ENCODE results near the gene MPHOSPH10. TPM values are rescaled to one million over a fixed set of nuclear protein-coding genes. Genes with fewer than 3 reads are reported as not detected.

The MPHOSPH10 gene
- total and polyA plus RNA-seq, 10 of the 15 experiments (the other 5 are each of a cell fraction or from before 2014, with no cell fraction given): 23.8 to 56.8 (median 41.3) TPM

DNA sequence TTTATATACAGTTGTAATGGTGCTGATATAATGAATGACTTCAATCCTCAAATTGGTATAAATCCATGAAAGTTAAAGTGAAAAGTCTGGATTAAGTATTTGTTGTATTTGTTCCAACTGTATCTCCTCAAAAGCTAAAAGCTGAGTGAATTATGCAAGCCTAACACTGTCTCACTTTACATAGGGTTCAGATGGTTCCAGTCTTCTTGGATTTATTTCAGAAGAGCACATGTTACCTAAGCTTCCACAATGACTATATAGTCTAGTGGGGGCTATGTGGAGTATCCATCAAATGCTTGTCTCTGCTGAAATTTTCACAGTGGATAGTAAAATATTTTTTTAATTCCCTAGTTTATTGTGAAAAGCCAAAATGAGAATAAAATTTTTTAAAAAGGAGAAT lies 13.4 kb upstream of the MPHOSPH10 start (continued):
- TF ChIP-seq, protein P1, sequence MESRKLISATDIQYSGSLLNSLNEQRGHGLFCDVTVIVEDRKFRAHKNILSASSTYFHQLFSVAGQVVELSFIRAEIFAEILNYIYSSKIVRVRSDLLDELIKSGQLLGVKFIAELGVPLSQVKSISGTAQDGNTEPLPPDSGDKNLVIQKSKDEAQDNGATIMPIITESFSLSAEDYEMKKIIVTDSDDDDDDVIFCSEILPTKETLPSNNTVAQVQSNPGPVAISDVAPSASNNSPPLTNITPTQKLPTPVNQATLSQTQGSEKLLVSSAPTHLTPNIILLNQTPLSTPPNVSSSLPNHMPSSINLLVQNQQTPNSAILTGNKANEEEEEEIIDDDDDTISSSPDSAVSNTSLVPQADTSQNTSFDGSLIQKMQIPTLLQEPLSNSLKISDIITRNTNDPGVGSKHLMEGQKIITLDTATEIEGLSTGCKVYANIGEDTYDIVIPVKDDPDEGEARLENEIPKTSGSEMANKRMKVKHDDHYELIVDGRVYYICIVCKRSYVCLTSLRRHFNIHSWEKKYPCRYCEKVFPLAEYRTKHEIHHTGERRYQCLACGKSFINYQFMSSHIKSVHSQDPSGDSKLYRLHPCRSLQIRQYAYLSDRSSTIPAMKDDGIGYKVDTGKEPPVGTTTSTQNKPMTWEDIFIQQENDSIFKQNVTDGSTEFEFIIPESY (IDR thresholded peaks at IDR 0.05): no peak
- TF ChIP-seq EED (IDR thresholded peaks at IDR 0.05; ENCODE audit: low read depth) (no peak), HDAC6 (IDR thresholded peaks at IDR 0.05; ENCODE audit: unreplicated experiment) (no peak)
- TF ChIP-seq, protein P2, sequence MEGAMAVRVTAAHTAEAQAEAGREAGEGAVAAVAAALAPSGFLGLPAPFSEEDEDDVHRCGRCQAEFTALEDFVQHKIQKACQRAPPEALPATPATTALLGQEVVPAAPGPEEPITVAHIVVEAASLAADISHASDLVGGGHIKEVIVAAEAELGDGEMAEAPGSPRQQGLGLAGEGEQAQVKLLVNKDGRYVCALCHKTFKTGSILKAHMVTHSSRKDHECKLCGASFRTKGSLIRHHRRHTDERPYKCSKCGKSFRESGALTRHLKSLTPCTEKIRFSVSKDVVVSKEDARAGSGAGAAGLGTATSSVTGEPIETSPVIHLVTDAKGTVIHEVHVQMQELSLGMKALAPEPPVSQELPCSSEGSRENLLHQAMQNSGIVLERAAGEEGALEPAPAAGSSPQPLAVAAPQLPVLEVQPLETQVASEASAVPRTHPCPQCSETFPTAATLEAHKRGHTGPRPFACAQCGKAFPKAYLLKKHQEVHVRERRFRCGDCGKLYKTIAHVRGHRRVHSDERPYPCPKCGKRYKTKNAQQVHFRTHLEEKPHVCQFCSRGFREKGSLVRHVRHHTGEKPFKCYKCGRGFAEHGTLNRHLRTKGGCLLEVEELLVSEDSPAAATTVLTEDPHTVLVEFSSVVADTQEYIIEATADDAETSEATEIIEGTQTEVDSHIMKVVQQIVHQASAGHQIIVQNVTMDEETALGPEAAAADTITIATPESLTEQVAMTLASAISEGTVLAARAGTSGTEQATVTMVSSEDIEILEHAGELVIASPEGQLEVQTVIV (IDR thresholded peaks at IDR 0.05; ENCODE audit: borderline replicate concordance, partially characterized antibody): no peak

DNA sequence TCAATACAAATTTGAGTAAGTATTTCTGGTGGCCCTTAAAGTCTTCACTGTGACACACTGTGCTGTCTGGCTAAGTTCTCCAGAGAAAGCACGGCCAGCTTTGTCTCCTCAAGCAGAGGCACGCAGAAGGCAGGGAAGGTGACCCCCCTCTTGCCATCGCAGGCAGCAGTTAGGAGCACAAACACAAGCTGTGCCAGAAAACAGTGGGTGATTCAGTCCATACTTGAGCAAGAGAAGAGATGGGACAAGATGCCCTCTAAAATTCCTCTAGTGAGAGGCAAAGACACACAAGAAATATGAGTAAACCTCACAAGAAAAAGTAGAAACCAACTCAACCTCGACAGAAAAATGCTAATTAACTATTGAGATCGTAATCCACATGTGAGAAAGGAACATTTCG lies 10.2 kb upstream of the MPHOSPH10 start:
- SMC1A ChIA-PET (ENCODE audit: uncharacterized antibody, unreplicated experiment): interaction anchor here (0.9 to 1.7 kb wide), 2 partner anchors 20 to 48 kb away, joined by 3 to 7 read pairs; no protein-coding TSS in a partner anchor
- Histone ChIP-seq H4K20me1 (ENCODE audit: control insufficient read depth, insufficient read depth) (no peaks in the 10 kb centered on the region), H3K79me2 (ENCODE audit: control insufficient read depth, insufficient read depth, low read length) (no peaks in the 10 kb centered on the region), H3K36me3 (ENCODE audit: control insufficient read depth in 2 of 2, insufficient read depth in 2 of 2, low read length in 1 of 2) (peaks cover 1 to 16% of the 10 kb centered on the region in 2 experiments; a peak in 3 of 4 replicates), H3K4me1 (ENCODE audit: control insufficient read depth, insufficient read depth, low read length) (no peaks in the 10 kb centered on the region), H3K4me3 (no peak overlapping the region), H3K27ac (ENCODE audit: control insufficient read depth, insufficient read depth) (no peak overlapping the region), H3K9me3 (replicated peaks; ENCODE audit: control insufficient read depth, insufficient read depth, low read length) (no peaks in the 10 kb centered on the region), H3K27me3 (replicated peaks in 1 of 2; ENCODE audit: control insufficient read depth in 2 of 2, insufficient read depth in 2 of 2, low read length in 1 of 2) (no peaks in the 10 kb centered on the region), H2AFZ (ENCODE audit: control insufficient read depth, low read depth, low read length) (no peak overlapping the region), H3K9ac (ENCODE audit: control insufficient read depth, insufficient read depth, low read length) (no peak overlapping the region), H3K4me2 (ENCODE audit: control insufficient read depth, insufficient read depth) (no peak overlapping the region)
- 62% methylated on average over 6 of the region's 6 CpGs for WGBS (ENCODE audit: insufficient coverage, insufficient replicate concordance, low lambda C conversion rate, missing lambda C conversion rate)
- FAIRE-seq (no peak), ATAC-seq (no peak), DNase-seq (ENCODE audit: low read depth, low spot score) (no peak)
- CTCF ChIA-PET: interaction anchor here (0.6 kb wide), 1 partner anchor 812 kb away, joined by 4 read pairs; no protein-coding TSS in a partner anchor
- in situ Hi-C loops (cut with MboI): no loop called here
- POLR2A ChIA-PET: interaction anchor here (0.8 to 1.2 kb wide), 2 partner anchors 10 to 13 kb away, joined by 3 read pairs; partner anchors contain the start of genes MCEE and MPHOSPH10
- RAD21 ChIA-PET (ENCODE audit: unreplicated experiment): interaction anchor here (0.9 to 2.0 kb wide), 2 partner anchors 20 to 51 kb away, joined by 3 to 7 read pairs; no protein-coding TSS in a partner anchor
- no TSS peak for BruUV-seq (replicated peaks)
- intact Hi-C loops (cut with micrococcal nuclease; ENCODE audit: unreplicated experiment): no loop called here
- TF ChIP-seq, protein P1 (IDR thresholded peaks at IDR 0.05): no peak
- TF ChIP-seq PAX8 (IDR thresholded peaks at IDR 0.05): no peak
- no peak for TF ChIP-seq MXI1 (IDR thresholded peaks at IDR 0.05; ENCODE audit: low read depth, low read length)
- no peak for TF ChIP-seq POLR2AphosphoS2 (IDR thresholded peaks at IDR 0.05; ENCODE audit: low read depth, low read length)
- no peak for TF ChIP-seq ZNF274 (IDR thresholded peaks at IDR 0.05; ENCODE audit: insufficient read depth, insufficient read length)
- TF ChIP-seq IRF4 (IDR thresholded peaks at IDR 0.05; ENCODE audit: low read depth, low read length): no peak
- no peak for TF ChIP-seq RUNX3 (IDR thresholded peaks at IDR 0.05; ENCODE audit: low read length)
- TF ChIP-seq BMI1 (IDR thresholded peaks at IDR 0.05; ENCODE audit: borderline replicate concordance): no peak
- TF ChIP-seq SMAD1 (IDR thresholded peaks at IDR 0.05; ENCODE audit: low read depth, partially characterized antibody): no peak
- no peak for TF ChIP-seq NRF1 (conservative IDR thresholded peaks at IDR 0.05; ENCODE audit: low read depth, low read length)
